HCT116 (cell line): ENCODE measurements around the gene SECISBP2L. TPM values are rescaled to one million over a fixed set of nuclear protein-coding genes. Genes with fewer than 3 reads are reported as not detected.

Source experiments
- ATAC-seq: fragments of 200-7000 bp; cut with Tn5 transposase; 2 replicates; pipeline ENCODE4 v1.9.1; 2020; ENCODE audit warnings: mild to moderate bottlenecking, moderate library complexity
- BruUV-seq: library from RNA; stranded (reverse); fragments of 400-500 nt; replicated peaks from 2 replicates; lab custom pipeline; 2021; lab: Mats Ljungman, UMichigan
- CTCF ChIA-PET: fragments of 300-600 bp; sonication (Branson Sonifier 250); formaldehyde crosslinking; loops from one replicate; lab custom pipeline; 2021; ENCODE audit warnings: antibody characterized with exemption; lab: Charles Lee
- POLR2A ChIA-PET: fragments of 300-600, 350-600 bp; sonication (Branson Sonifier 250); formaldehyde crosslinking; loops from one replicate; lab custom pipeline; 2021; ENCODE audit warnings: antibody characterized with exemption; lab: Charles Lee
- RAD21 ChIA-PET, 2 experiments: fragments of 300-600 bp; sonication (Branson Sonifier 250); formaldehyde crosslinking; loops; one replicate each; lab custom pipeline; 2023; ENCODE audit warnings: low total read pairs in 2 of 2; ENCODE audit not compliant: uncharacterized antibody in 2 of 2, unreplicated experiment in 2 of 2, low non-redundant PET in 1 of 2; lab: Charles Lee
- DNase-seq: peaks from one replicate; pipeline ENCODE4 v3.0.0-alpha.2; 2010; ENCODE audit warnings: low read depth, low spot score
- H2AFZ ChIP-seq: fragments of 200-600 bp; shearing (Covaris generic), sonication (generic); 2 replicates; pipeline ENCODE4 v1.6.1; 2017; ENCODE audit warnings: low read depth, mixed run types, mixed read lengths, antibody characterized with exemption, low read length; ENCODE audit not compliant: poor library complexity, severe bottlenecking
- H3K27ac ChIP-seq: 2 replicates; pipeline ENCODE4 v1.5.1; 2012; ENCODE audit warnings: low read depth, low read length
- H3K27me3 ChIP-seq: fragments of 200-600 bp; sonication (generic); 2 replicates; pipeline ENCODE4 v1.6.1; 2016; ENCODE audit warnings: mixed run types, low read length, mixed read lengths; ENCODE audit not compliant: insufficient read depth
- H3K36me3 ChIP-seq, 2 experiments: fragments of 200-500 bp in 1 of 2; fragments of 200-600 bp in 1 of 2; sonication (Bioruptor generic) in 1 of 2; sonication (generic) in 1 of 2; 2 replicates each; pipeline versions ENCODE4 v1.5.1 to v1.6.1; 2014 to 2016; ENCODE audit warnings: low read length in 2 of 2, inconsistent platforms in 1 of 2, mixed read lengths in 1 of 2, mixed run types in 1 of 2; ENCODE audit not compliant: insufficient read depth in 2 of 2, control insufficient read depth in 1 of 2
- H3K4me1 ChIP-seq, 2 experiments: fragments of 200-600 bp in 1 of 2; sonication (generic) in 1 of 2; 2 replicates each; pipeline versions ENCODE4 v1.5.1 to v1.6.1; 2012 to 2017; ENCODE audit warnings: low read length in 2 of 2, inconsistent platforms in 1 of 2, mild to moderate bottlenecking in 1 of 2, mixed read lengths in 1 of 2, mixed run types in 1 of 2, moderate library complexity in 1 of 2; ENCODE audit not compliant: insufficient read depth in 2 of 2, control insufficient read depth in 1 of 2
- H3K4me2 ChIP-seq: fragments of 200-600 bp; sonication (generic); 2 replicates; pipeline ENCODE4 v1.6.1; 2017; ENCODE audit warnings: mixed run types, low read length, mixed read lengths
- H3K4me3 ChIP-seq, 2 experiments: fragments of 200-600 bp in 1 of 2; sonication (generic) in 1 of 2; replicated peaks in 1 of 2; 2 replicates each; pipeline ENCODE4 v1.5.1; 2011 to 2016; ENCODE audit warnings: low read length in 2 of 2, control low read depth in 1 of 2, low read depth in 1 of 2, mild to moderate bottlenecking in 1 of 2, mixed read lengths in 1 of 2, mixed run types in 1 of 2
- H3K79me2 ChIP-seq: fragments of 200-600 bp; sonication (generic); 2 replicates; pipeline ENCODE4 v1.6.1; 2017; ENCODE audit warnings: mild to moderate bottlenecking, mixed run types, low read length, moderate library complexity, mixed read lengths; ENCODE audit not compliant: insufficient read depth
- H3K9ac ChIP-seq: fragments of 200-600 bp; sonication (generic); 2 replicates; pipeline ENCODE4 v1.6.1; 2016; ENCODE audit warnings: low read length, mixed read lengths
- H3K9me2 ChIP-seq: fragments of 200-600 bp; sonication (generic), shearing (Covaris generic); 2 replicates; pipeline ENCODE4 v1.6.1; 2017; ENCODE audit warnings: mixed run types, mild to moderate bottlenecking, moderate library complexity; ENCODE audit not compliant: insufficient read depth
- H3K9me3 ChIP-seq, 2 experiments: fragments of 200-500 bp in 1 of 2; fragments of 200-600 bp in 1 of 2; sonication (Bioruptor generic) in 1 of 2; sonication (generic) in 1 of 2; 2 replicates each; pipeline ENCODE4 v1.6.1; 2014 to 2017; ENCODE audit warnings: low read length in 2 of 2, mixed read lengths in 2 of 2, inconsistent platforms in 1 of 2, low read depth in 1 of 2, mild to moderate bottlenecking in 1 of 2, mixed run types in 1 of 2, moderate library complexity in 1 of 2; ENCODE audit not compliant: control insufficient read depth in 1 of 2, insufficient read depth in 1 of 2
- H4K20me1 ChIP-seq: fragments of 200-600 bp; sonication (generic), shearing (Covaris generic); 2 replicates; pipeline ENCODE4 v1.6.1; 2017; ENCODE audit warnings: mixed run types, mild to moderate bottlenecking, moderate library complexity; ENCODE audit not compliant: insufficient read depth
- CBX3 ChIP-seq: IDR thresholded peaks from 2 replicates; pipeline ENCODE4 v1.6.1; 2012; ENCODE audit warnings: low read depth
- CEBPB ChIP-seq: IDR thresholded peaks from 2 replicates; pipeline ENCODE4 v1.6.1; 2012; ENCODE audit warnings: low read depth
- EZH2 ChIP-seq: fragments of 200-600 bp; sonication (generic); IDR thresholded peaks from 2 replicates; pipeline ENCODE4 v1.6.1; 2017; ENCODE audit warnings: antibody characterized with exemption, mixed run types
- FOSL1 ChIP-seq: IDR thresholded peaks from 2 replicates; pipeline ENCODE4 v1.6.1; 2012; ENCODE audit warnings: low read depth
- POLR2A ChIP-seq: IDR thresholded peaks from 2 replicates; pipeline ENCODE4 v1.7.0; 2011; ENCODE audit warnings: borderline replicate concordance; ENCODE audit not compliant: insufficient read depth, insufficient read length; ENCODE audit errors: extremely low read depth
- POLR2AphosphoS5 ChIP-seq: IDR thresholded peaks from 2 replicates; pipeline ENCODE4 v1.6.1; 2011; ENCODE audit warnings: mild to moderate bottlenecking, low read depth, low read length, moderate library complexity
- RAD21 ChIP-seq: IDR thresholded peaks from 2 replicates; pipeline ENCODE4 v1.6.1; 2012; ENCODE audit warnings: low read depth, mild to moderate bottlenecking
- YY1 ChIP-seq: IDR thresholded peaks from 2 replicates; pipeline ENCODE4 v1.6.1; 2011; ENCODE audit warnings: low read length, low read depth, moderate library complexity, mild to moderate bottlenecking; ENCODE audit not compliant: insufficient replicate concordance; ENCODE audit errors: extremely low read depth
- intact Hi-C: fragments of 100-400 bp; cut with micrococcal nuclease; formaldehyde crosslinking; loops from 2 replicates; pipeline ENCODE4 v1.10.0; 2022
- total RNA-seq: library from RNA; stranded (reverse); gene quantifications from one replicate; pipeline ENCODE4 v1.2.1, GENCODE V29; 2021; ENCODE audit not compliant: unreplicated experiment
- TF ChIP-seq, protein P1 (sequence below): IDR thresholded peaks from 2 replicates; pipeline ENCODE4 v1.6.1; 2012
- TF ChIP-seq, protein P2 (sequence below): IDR thresholded peaks from 2 replicates; pipeline ENCODE4 v1.6.1; 2011; ENCODE audit warnings: mild to moderate bottlenecking, low read length, moderate library complexity; ENCODE audit not compliant: insufficient replicate concordance; ENCODE audit errors: extremely low read depth

Gene SECISBP2L
- total RNA-seq, 1 experiment from 2014 or later: 22.9 TPM

DNA sequence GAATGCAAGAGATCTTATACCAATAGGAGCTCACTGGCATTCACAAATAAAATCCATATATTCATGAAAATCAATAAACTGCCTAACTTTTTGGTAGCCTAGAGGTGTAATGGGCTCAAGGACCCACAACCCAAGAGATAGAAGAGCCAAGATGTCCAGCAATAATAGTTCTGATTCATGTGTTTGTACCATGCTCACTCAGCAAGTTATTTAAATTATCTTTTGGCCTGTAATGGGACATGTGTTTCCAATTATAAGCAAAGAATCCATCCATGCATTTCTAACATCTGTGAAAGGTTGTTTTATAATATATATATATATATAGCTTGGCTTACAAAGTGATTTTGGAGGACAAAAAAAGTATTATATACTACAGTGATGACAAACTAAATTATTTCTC, 52.9 kb downstream of the SECISBP2L start:
- no peak overlapping the region for H2AFZ ChIP-seq
- DNase-seq: no peak
- no TSS peak for BruUV-seq
- no peak overlapping the region for H3K27ac ChIP-seq
- no peaks in the 10 kb centered on the region for H3K4me1 ChIP-seq
- no peaks in the 10 kb centered on the region for H4K20me1 ChIP-seq
- H3K4me2 ChIP-seq: no peak overlapping the region
- intact Hi-C loops: no loop called here
- H3K4me3 ChIP-seq: no peak overlapping the region
- no peaks in the 10 kb centered on the region for H3K79me2 ChIP-seq
- H3K9me3 ChIP-seq: no peaks in the 10 kb centered on the region
- H3K27me3 ChIP-seq: no peaks in the 10 kb centered on the region
- H3K36me3 ChIP-seq: peaks cover 0 to 12% of the 10 kb centered on the region in 2 experiments; a peak in 2 of 4 replicates
- H3K9me2 ChIP-seq: no peaks in the 10 kb centered on the region
- TF ChIP-seq CBX3: no peak
- no peak for TF ChIP-seq EZH2
- no peak for TF ChIP-seq CEBPB
- TF ChIP-seq RAD21: no peak
- TF ChIP-seq, protein P1, sequence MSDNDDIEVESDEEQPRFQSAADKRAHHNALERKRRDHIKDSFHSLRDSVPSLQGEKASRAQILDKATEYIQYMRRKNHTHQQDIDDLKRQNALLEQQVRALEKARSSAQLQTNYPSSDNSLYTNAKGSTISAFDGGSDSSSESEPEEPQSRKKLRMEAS: no peak
- TF ChIP-seq, protein P2, sequence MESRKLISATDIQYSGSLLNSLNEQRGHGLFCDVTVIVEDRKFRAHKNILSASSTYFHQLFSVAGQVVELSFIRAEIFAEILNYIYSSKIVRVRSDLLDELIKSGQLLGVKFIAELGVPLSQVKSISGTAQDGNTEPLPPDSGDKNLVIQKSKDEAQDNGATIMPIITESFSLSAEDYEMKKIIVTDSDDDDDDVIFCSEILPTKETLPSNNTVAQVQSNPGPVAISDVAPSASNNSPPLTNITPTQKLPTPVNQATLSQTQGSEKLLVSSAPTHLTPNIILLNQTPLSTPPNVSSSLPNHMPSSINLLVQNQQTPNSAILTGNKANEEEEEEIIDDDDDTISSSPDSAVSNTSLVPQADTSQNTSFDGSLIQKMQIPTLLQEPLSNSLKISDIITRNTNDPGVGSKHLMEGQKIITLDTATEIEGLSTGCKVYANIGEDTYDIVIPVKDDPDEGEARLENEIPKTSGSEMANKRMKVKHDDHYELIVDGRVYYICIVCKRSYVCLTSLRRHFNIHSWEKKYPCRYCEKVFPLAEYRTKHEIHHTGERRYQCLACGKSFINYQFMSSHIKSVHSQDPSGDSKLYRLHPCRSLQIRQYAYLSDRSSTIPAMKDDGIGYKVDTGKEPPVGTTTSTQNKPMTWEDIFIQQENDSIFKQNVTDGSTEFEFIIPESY: no peak
- TF ChIP-seq FOSL1: no peak
- TF ChIP-seq YY1: no peak
- no peak for TF ChIP-seq POLR2A
- TF ChIP-seq POLR2AphosphoS5: no peak
- TF ChIP-seq, all 23 proteins: peak for 0
- ChIA-PET POLR2A (interaction anchor here (0.8 kb wide), 1 partner anchor 53 kb away, joined by 3 read pairs; the partner anchor contains the start of gene SECISBP2L), RAD21 (no interaction called here), CTCF (interaction anchor here (1.0 kb wide), 1 partner anchor 18 kb away, joined by 3 read pairs; no protein-coding TSS in a partner anchor)
- ATAC-seq: no peak
- no peak overlapping the region for H3K9ac ChIP-seq
